MM.1S (cell line): ENCODE measurements around the gene KHK.

Experiments used
- EZH2 ChIP-seq: fragments of 300-600 bp; sonication (generic); optimal IDR thresholded peaks from 2 replicates; pipeline ENCODE3; 2017; ENCODE audit warnings: low read depth, mild to moderate bottlenecking, antibody characterized with exemption, low read length, mixed read lengths
- TF ChIP-seq, protein P1 (sequence below): fragments of 300-600 bp; sonication (generic); IDR thresholded peaks from 2 replicates; pipeline ENCODE4 v1.5.1; 2016; ENCODE audit warnings: antibody characterized with exemption, low read length, mixed read lengths

DNA sequence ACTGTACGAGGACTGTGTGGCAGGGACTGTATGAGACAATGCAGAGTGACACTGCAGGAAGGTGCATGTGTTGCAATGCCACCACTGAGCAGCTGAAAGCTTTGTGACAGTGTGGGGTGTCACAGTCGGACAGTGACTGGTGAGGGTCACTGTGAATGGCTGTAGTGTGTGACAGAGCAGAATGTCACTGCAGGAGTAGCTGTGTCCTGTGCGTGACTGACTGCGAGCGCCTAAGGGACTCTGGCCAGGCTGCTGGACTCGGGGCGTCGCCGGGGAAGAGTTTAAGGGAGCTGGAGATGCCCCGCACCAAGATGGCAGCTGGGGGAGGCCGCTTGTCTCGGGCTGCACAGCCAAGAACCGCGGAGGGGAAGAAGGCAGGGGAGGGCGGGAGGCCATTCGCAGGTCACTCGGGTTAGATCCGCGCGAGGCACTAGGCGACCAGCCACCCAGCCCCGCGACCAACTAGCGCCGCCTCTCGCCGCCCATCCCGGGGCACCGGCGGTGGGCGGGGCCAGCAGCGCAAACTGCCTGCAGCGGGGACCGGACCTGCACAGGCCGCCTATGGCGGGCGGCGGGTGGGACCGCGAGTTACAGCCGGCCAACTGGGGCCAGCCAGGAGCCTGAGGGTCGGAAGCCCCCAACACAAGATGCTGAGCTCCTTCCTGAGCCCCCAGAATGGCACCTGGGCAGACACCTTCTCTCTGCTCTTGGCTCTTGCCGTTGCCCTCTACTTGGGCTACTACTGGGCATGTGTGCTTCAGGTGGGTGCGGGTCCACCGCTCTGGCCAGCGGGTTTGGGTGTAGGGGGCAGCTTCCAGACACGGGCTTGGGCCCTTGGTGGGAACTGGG, 37.0 kb downstream of the KHK start, which contains the start of gene ABHD1:
- TF ChIP-seq, protein P1, sequence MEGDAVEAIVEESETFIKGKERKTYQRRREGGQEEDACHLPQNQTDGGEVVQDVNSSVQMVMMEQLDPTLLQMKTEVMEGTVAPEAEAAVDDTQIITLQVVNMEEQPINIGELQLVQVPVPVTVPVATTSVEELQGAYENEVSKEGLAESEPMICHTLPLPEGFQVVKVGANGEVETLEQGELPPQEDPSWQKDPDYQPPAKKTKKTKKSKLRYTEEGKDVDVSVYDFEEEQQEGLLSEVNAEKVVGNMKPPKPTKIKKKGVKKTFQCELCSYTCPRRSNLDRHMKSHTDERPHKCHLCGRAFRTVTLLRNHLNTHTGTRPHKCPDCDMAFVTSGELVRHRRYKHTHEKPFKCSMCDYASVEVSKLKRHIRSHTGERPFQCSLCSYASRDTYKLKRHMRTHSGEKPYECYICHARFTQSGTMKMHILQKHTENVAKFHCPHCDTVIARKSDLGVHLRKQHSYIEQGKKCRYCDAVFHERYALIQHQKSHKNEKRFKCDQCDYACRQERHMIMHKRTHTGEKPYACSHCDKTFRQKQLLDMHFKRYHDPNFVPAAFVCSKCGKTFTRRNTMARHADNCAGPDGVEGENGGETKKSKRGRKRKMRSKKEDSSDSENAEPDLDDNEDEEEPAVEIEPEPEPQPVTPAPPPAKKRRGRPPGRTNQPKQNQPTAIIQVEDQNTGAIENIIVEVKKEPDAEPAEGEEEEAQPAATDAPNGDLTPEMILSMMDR = no peak
- no peak for TF ChIP-seq EZH2
